ENCODE results near the gene AFF3. TPM values are rescaled to one million over a fixed set of nuclear protein-coding genes. Genes with fewer than 3 reads are reported as not detected.

Gene AFF3
- total and polyA plus RNA-seq, 2 of the 8 experiments (the other 6 are each of a cell fraction or from before 2014, with no cell fraction given), result 0.27 to 3.0 TPM

DNA sequence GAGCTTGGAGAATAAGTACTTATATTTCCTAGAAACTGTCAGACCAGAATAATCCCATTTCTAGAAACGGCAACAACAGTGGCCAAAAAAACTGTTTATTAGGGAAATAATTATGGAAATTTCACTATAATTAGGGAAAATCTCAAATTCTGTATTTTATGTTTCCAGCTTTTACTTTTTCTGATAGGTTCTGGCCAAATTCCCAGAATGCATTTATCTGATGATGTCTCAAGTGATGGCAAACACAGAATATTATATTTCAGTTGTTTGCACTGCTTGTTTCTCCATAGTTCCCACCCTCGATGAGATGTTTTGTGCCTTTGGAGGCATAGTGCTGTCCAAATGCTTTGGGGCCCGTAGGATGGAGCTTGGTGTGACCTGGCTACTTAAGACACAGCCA, 66.9 kb downstream of the AFF3 start (continued):
- TF ChIP-seq, protein P1, sequence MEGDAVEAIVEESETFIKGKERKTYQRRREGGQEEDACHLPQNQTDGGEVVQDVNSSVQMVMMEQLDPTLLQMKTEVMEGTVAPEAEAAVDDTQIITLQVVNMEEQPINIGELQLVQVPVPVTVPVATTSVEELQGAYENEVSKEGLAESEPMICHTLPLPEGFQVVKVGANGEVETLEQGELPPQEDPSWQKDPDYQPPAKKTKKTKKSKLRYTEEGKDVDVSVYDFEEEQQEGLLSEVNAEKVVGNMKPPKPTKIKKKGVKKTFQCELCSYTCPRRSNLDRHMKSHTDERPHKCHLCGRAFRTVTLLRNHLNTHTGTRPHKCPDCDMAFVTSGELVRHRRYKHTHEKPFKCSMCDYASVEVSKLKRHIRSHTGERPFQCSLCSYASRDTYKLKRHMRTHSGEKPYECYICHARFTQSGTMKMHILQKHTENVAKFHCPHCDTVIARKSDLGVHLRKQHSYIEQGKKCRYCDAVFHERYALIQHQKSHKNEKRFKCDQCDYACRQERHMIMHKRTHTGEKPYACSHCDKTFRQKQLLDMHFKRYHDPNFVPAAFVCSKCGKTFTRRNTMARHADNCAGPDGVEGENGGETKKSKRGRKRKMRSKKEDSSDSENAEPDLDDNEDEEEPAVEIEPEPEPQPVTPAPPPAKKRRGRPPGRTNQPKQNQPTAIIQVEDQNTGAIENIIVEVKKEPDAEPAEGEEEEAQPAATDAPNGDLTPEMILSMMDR (IDR thresholded peaks at IDR 0.05; ENCODE audit: control extremely low read depth in 1 of 3, insufficient read depth in 1 of 3, low read depth in 1 of 3, low read length in 3 of 3), result no peak
- TF ChIP-seq CREB1 (IDR thresholded peaks at IDR 0.05) (no peak), EGR1 (IDR thresholded peaks at IDR 0.05; ENCODE audit: borderline replicate concordance, low read depth, low read length) (no peak)
